Measurements from ENCODE around the gene SEH1L.

DNA sequence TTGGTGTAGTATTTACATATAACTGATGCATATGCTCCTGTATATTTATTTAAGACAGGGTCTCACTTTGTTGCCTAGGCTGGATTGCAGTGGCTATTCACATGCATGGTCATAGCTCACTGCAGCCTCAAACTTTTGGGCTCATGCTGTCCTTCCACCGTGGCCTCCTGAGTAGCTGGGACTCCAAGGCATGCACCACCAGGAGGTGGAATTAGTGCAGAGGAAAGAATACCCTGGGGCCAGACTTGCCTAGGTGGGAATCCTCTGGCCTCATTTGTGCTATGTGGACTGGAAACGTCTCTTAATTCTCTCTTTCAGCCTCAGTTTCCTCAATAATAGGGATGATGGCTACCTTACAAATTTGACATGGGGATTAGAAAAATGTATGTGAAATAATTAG lies 45.6 kb downstream of the SEH1L start:
- TF ChIP-seq, protein P1, sequence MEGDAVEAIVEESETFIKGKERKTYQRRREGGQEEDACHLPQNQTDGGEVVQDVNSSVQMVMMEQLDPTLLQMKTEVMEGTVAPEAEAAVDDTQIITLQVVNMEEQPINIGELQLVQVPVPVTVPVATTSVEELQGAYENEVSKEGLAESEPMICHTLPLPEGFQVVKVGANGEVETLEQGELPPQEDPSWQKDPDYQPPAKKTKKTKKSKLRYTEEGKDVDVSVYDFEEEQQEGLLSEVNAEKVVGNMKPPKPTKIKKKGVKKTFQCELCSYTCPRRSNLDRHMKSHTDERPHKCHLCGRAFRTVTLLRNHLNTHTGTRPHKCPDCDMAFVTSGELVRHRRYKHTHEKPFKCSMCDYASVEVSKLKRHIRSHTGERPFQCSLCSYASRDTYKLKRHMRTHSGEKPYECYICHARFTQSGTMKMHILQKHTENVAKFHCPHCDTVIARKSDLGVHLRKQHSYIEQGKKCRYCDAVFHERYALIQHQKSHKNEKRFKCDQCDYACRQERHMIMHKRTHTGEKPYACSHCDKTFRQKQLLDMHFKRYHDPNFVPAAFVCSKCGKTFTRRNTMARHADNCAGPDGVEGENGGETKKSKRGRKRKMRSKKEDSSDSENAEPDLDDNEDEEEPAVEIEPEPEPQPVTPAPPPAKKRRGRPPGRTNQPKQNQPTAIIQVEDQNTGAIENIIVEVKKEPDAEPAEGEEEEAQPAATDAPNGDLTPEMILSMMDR (IDR thresholded peaks at IDR 0.05), result no peak
- TF ChIP-seq EZH2 (IDR thresholded peaks at IDR 0.05) (no peak), EZH2phosphoT487 (IDR thresholded peaks at IDR 0.05) (no peak)
